CD8-positive, alpha-beta memory T cell (primary cell): Measurements from ENCODE around the gene AWAT2. TPM values are rescaled to one million over a fixed set of nuclear protein-coding genes. Genes with fewer than 3 reads are reported as not detected.

Source experiments
- polyA plus RNA-seq: library from polyadenylated mRNA; unstranded; fragments of 300-500 nt; fragmentation: Illumina TruSeq; gene quantifications from one replicate; pipeline ENCODE4 v1.2.3, GENCODE V29; 2021
- total RNA-seq, 2 experiments: library from RNA; stranded (reverse); gene quantifications; one replicate each; pipeline ENCODE4 v1.2.3, GENCODE V29; 2021

AWAT2 gene
- total and polyA plus RNA-seq, 3 experiments from 2014 or later: not detected

Other genes with a start within 250 kb of the AWAT2 start
- gene OTUD6A, start 12.5 kb upstream of the AWAT2 start, total RNA-seq: not detected
- gene OTUD6A, start 12.5 kb upstream of the AWAT2 start, polyA plus RNA-seq: not detected
- gene IGBP1, start 83.5 kb upstream of the AWAT2 start, total RNA-seq: 10 to 100 TPM; 33.6 TPM
- gene IGBP1, start 83.5 kb upstream of the AWAT2 start, polyA plus RNA-seq: 59.3 TPM
- not detected for gene DGAT2L6, start 127.5 kb upstream of the AWAT2 start, total RNA-seq
- gene DGAT2L6, start 127.5 kb upstream of the AWAT2 start, polyA plus RNA-seq: not detected
- not detected for gene AWAT1, start 184.7 kb upstream of the AWAT2 start, total RNA-seq
- gene AWAT1, start 184.7 kb upstream of the AWAT2 start, polyA plus RNA-seq: not detected
- under 1 TPM in 1 of 2 experiments, not detected in 1; 0.18 TPM for gene P2RY4, start 210.3 kb upstream of the AWAT2 start, total RNA-seq
- gene P2RY4, start 210.3 kb upstream of the AWAT2 start, polyA plus RNA-seq: not detected
- not detected for gene ARR3, start 218.4 kb upstream of the AWAT2 start, total RNA-seq
- gene ARR3, start 218.4 kb upstream of the AWAT2 start, polyA plus RNA-seq: not detected
- not detected for gene RAB41, start 232.2 kb upstream of the AWAT2 start, total RNA-seq
- gene RAB41, start 232.2 kb upstream of the AWAT2 start, polyA plus RNA-seq: not detected
- 10 to 100 TPM; 26.4 to 28.9 TPM for gene PDZD11, start 240.0 kb upstream of the AWAT2 start, total RNA-seq
- 40.7 TPM for gene PDZD11, start 240.0 kb upstream of the AWAT2 start, polyA plus RNA-seq
- gene KIF4A, start 240.2 kb upstream of the AWAT2 start, total RNA-seq: 10 to 100 TPM; 16.5 to 17.7 TPM
- gene KIF4A, start 240.2 kb upstream of the AWAT2 start, polyA plus RNA-seq: not detected